Upper lobe of left lung (tissue), 4 donors: ENCODE results near the gene PANX2.

Experiments used
- CTCF ChIP-seq, 6 experiments: fragments of 450-650 bp in 4 of 6; fragments of 200-600 bp in 2 of 6; sonication (generic) in 2 of 6; IDR thresholded peaks; one replicate each; pipeline ENCODE4 v1.5.1; 2016 to 2019; ENCODE audit warnings: antibody characterized with exemption in 6 of 6
- POLR2AphosphoS5 ChIP-seq, 2 donors: sonication (generic); formaldehyde crosslinking; IDR thresholded peaks; one replicate each; pipeline ENCODE4 v1.5.1; 2017; ENCODE audit warnings: antibody characterized with exemption in 2 of 2

- TF ChIP-seq CTCF (IDR thresholded peaks at IDR 0.05): no peak
- TF ChIP-seq POLR2AphosphoS5 (IDR thresholded peaks at IDR 0.05): no peak
Observed at GRCh38 chr22:50174382-50175190, 4.1 kb downstream of the PANX2 start.
